ENCODE measurements around the gene PRKAR2A.

GRCh38 chr3:48797626-48798025, 50.0 kb downstream of the PRKAR2A start:
- TF ChIP-seq CTCF (tag by site-specific recombination; IDR thresholded peaks at IDR 0.05) (no peak), AEBP2 (tag by site-specific recombination; IDR thresholded peaks at IDR 0.05; ENCODE audit: borderline replicate concordance) (no peak), ZNF274 (IDR thresholded peaks at IDR 0.05; ENCODE audit: low read length) (no peak), ZNF274 (tag by site-specific recombination; IDR thresholded peaks at IDR 0.05; ENCODE audit: borderline replicate concordance) (no peak), ZNF777 (tag by site-specific recombination; IDR thresholded peaks at IDR 0.05; ENCODE audit: borderline replicate concordance) (no peak), ZNF280C (tag by site-specific recombination; IDR thresholded peaks at IDR 0.05) (no peak)

Data from HEK293 (cell line).